Measurements from ENCODE around the gene SYNPO2. TPM values are rescaled to one million over a fixed set of nuclear protein-coding genes. Genes with fewer than 3 reads are reported as not detected.

The SYNPO2 gene
- total RNA-seq, 2 experiments from 2014 or later: 1.2 to 1.4 TPM

DNA sequence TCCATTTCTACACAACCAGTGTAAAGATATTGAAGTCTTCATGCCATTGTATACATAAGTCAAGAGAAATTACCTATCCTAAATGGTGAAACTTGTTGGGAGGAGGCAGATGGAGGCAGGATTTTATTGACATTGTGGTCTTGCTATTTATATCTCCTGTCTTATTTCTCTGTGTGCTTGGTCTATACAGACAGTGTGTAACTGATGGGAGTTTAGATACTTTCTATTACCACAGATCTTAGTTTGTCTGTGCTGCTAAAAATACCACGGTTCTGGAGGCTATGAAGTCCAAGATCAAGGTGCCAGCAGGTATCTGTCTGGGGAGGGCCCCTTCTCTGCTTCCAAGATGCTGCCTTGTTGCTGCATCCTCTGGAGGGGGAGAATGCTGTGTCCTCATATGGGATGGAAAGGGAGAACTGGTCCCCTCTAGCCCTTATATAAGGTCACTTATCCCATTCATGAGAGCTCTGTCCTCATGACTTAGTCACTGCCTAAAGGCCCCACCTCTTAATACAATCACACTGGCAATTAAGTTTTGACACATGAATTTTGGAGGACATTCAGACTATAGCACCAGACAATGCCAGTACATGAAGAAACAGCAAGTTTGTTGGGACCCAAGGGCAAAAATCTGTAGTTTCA is 62.4 kb downstream of the SYNPO2 start:
- Mint-ChIP-seq H3K36me3 (ENCODE audit: low read depth) (no peaks in the 10 kb centered on the region), H3K27ac (no peak overlapping the region), H3K9me3 (no peaks in the 10 kb centered on the region), H3K27me3 (no peaks in the 10 kb centered on the region), H3K4me3 (no peak overlapping the region), H3K4me1 (no peaks in the 10 kb centered on the region)
- ChIA-PET CTCF (interaction anchor here (1.1 kb wide), 1 partner anchor 14 kb away, joined by 4 read pairs; no protein-coding TSS in a partner anchor), POLR2A (no interaction called here)
- no peak for DNase-seq

DNA sequence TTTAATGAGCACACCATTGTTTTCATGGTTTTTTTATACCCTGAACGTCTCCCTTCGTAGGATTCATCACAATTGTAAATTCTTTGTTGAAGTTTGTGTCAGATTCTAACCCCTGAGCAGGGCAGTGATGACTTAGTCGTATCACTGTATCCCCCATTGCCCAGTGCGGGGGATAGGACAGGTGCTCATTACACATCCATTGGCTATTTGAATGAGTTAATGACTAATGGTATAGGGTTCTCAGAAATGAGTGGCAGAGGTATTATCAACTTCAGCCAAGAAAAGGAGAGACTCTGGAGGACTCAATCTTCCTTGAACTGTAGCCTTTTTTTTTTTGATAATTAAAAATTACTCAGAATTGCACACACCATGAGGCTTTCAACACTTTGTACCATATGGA is 64.6 kb downstream of the SYNPO2 start:
- no peak overlapping the region for H3K4me3 Mint-ChIP-seq
- no peaks in the 10 kb centered on the region for H3K4me1 Mint-ChIP-seq
- H3K9me3 Mint-ChIP-seq: no peaks in the 10 kb centered on the region
- no peaks in the 10 kb centered on the region for H3K27me3 Mint-ChIP-seq
- no peak for DNase-seq
- POLR2A ChIA-PET: no interaction called here
- no peak overlapping the region for H3K27ac Mint-ChIP-seq
- H3K36me3 Mint-ChIP-seq (ENCODE audit: low read depth): no peaks in the 10 kb centered on the region
- CTCF ChIA-PET: interaction anchor here (1.0 kb wide), 1 partner anchor 10 kb away, joined by 4 read pairs; no protein-coding TSS in a partner anchor

DNA sequence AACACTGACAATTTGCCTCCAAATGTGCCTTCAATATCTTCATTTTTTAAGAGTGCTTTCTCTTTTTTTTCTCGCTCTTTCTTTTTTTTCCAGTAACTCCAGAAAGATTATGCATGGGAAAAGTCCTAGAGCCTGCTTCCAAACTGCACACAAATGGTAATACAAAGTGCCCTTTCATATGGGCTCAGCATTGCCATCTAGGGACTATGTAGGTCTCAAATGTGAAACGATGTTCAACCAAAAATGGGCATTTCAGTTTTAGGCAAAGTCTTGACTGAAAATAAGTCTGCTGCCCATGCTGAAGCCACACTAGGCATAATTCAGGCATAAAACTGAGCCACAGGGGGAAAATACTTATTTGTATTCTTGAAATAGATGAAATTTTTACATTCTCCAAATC is 65.6 kb downstream of the SYNPO2 start:
- Mint-ChIP-seq H3K27ac (no peak overlapping the region), H3K27me3 (no peaks in the 10 kb centered on the region), H3K4me3 (no peak overlapping the region), H3K4me1 (no peaks in the 10 kb centered on the region), H3K9me3 (no peaks in the 10 kb centered on the region), H3K36me3 (ENCODE audit: low read depth) (no peaks in the 10 kb centered on the region)
- CTCF ChIA-PET: interaction anchor here (1.0 kb wide), 1 partner anchor 11 kb away, joined by 4 read pairs; no protein-coding TSS in a partner anchor
- DNase-seq: no peak
- POLR2A ChIA-PET: no interaction called here

DNA sequence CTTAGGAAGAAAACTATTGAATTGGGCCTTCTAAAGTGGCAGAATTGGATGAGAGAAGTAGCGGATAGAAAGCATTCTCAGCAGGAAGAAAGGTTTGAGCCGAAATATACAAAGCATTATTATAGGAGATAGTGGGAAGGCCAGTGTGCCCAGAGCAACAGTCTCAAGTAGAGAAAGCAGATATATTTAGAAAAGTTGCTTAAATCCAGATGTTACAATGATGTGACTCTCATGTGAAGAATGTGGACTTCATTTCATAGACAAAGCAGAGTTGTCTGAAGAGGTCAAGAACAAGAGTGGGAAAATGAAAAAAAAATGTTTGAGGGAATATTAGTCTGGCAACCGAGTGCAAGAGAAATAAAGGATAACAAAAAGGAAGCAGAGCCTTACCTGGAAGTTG is 66.9 kb downstream of the SYNPO2 start:
- no peak for DNase-seq
- H3K4me1 Mint-ChIP-seq: no peaks in the 10 kb centered on the region
- no peak overlapping the region for H3K27ac Mint-ChIP-seq
- no peaks in the 10 kb centered on the region for H3K36me3 Mint-ChIP-seq (ENCODE audit: low read depth)
- ChIA-PET POLR2A (no interaction called here), CTCF (no interaction called here)
- H3K4me3 Mint-ChIP-seq: no peak overlapping the region
- no peaks in the 10 kb centered on the region for H3K9me3 Mint-ChIP-seq
- no peaks in the 10 kb centered on the region for H3K27me3 Mint-ChIP-seq

DNA sequence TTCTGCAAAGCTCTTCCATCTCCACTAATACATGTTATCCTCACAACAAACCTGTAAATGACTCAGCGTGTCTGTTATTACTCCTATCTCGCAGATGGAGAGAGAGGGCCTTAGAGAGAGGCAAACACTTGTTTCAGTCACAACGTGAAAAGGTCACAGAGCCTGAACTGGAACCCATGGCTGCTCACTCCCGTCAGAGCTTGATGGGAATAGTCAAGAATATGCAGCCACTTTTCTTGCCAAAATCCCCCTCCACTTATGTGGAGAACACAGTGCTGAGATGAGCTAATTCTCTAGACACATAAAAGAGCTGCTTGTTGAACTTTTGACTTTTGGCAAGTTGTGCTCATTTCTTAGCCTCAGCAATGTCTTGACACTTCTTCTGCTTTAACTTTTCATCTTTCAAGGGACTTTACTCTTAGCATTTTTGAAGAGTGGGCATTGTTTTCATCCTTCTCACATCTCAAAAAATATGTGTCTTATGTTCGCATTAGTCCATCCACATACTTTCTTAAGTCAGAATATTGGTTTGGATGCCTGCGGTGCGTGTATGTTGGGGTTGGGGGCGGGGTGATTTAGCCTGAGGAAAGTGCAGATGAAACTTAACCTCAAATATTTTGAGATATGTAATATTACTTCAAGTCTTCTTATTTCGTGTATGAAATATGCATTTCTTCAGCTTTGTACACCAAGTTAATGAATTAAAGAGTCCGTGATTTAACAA is 69.2 kb downstream of the SYNPO2 start:
- Mint-ChIP-seq H3K4me3 (no peak overlapping the region), H3K27me3 (peaks cover 2% of the 10 kb centered on the region), H3K27ac (no peak overlapping the region), H3K4me1 (no peaks in the 10 kb centered on the region), H3K36me3 (ENCODE audit: low read depth) (no peaks in the 10 kb centered on the region), H3K9me3 (no peaks in the 10 kb centered on the region)
- POLR2A ChIA-PET: no interaction called here
- CTCF ChIA-PET: no interaction called here
- DNase-seq: no peak

DNA sequence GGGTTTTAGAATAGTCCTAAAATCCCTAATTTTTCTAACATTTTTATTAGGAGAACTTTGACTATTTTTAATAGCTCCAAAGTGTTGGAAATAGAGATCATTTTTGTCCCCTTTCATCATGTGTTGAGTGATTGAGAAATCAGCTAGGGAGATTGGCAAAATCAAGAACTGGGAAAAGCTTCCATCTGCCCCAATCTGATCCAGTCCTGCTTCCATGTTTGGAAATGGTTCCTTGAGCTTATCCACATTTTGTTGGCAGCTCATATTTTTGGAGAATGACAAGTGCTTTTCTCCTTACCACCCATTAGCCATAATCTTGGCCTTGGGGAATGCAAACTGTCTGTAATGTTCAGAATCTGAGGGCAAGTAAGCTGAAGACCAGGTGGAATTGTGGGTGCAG is 73.9 kb downstream of the SYNPO2 start:
- no peaks in the 10 kb centered on the region for H3K9me3 Mint-ChIP-seq
- no peaks in the 10 kb centered on the region for H3K36me3 Mint-ChIP-seq (ENCODE audit: low read depth)
- CTCF ChIA-PET: interaction anchor here (0.6 kb wide), 1 partner anchor 603 kb away, joined by 4 read pairs; no protein-coding TSS in a partner anchor
- no peak for DNase-seq
- POLR2A ChIA-PET: no interaction called here
- no peak overlapping the region for H3K27ac Mint-ChIP-seq
- no peaks in the 10 kb centered on the region for H3K4me1 Mint-ChIP-seq
- no peak overlapping the region for H3K4me3 Mint-ChIP-seq
- H3K27me3 Mint-ChIP-seq: peaks cover 2% of the 10 kb centered on the region

DNA sequence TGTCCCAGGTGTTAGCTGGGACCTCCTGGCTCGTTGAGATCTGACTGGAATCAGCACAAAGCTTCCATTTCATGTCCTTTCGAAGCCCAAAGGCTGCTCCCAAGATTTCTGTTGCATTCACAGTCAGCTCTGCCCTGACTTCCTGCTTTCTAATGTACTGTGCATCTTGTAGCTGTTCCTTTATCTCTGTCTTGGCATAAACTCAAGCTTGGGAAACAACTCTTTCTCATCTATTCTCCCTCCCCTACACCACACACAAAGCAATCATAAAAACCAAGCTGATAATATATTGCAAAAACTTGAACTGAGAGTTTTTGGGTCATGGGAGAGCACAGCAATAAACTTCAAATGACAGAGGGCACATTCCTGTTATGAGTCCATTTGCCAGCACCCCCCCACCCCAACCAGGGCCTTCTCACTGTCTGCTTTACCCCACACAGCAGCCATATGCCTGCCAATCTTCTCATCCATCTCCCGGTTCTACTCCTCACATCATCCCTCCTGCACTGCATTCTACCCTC is 76.3 kb downstream of the SYNPO2 start:
- POLR2A ChIA-PET: no interaction called here
- H3K36me3 Mint-ChIP-seq (ENCODE audit: low read depth): no peaks in the 10 kb centered on the region
- H3K9me3 Mint-ChIP-seq: no peaks in the 10 kb centered on the region
- no peak for DNase-seq
- peaks cover 2% of the 10 kb centered on the region for H3K27me3 Mint-ChIP-seq
- H3K27ac Mint-ChIP-seq: no peak overlapping the region
- H3K4me1 Mint-ChIP-seq: peaks cover 8% of the 10 kb centered on the region
- no peak overlapping the region for H3K4me3 Mint-ChIP-seq
- CTCF ChIA-PET: interaction anchor here (0.7 to 1.8 kb wide), 2 partner anchors 15 to 190 kb away, joined by 3 to 4 read pairs; no protein-coding TSS in a partner anchor

DNA sequence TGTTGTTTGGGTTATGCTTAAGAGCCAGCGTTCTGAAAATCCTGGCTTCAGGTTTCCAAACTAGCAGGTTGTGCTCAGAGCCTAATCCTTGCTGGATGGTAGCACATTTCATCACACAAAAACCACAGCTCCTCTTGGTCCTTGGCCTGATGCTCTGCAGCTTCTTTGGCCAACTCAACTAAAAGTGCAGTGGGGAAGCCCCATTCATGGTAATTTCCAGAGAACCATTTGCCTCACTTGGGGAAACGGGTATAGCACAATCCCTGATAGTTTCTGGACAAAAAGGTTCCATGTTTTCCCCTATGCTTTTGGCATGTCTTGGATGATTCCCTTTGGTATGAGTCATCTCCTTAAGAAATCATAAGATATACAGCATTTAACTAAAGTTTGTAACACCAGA is 78.7 kb downstream of the SYNPO2 start:
- Mint-ChIP-seq H3K27me3 (no peaks in the 10 kb centered on the region), H3K4me3 (no peak overlapping the region), H3K36me3 (ENCODE audit: low read depth) (no peaks in the 10 kb centered on the region), H3K27ac (no peak overlapping the region), H3K9me3 (no peaks in the 10 kb centered on the region), H3K4me1 (peaks cover 8% of the 10 kb centered on the region)
- DNase-seq: no peak
- CTCF ChIA-PET: interaction anchor here (1.1 to 1.2 kb wide), 2 partner anchors 10 to 14 kb away, joined by 3 to 9 read pairs; no protein-coding TSS in a partner anchor
- POLR2A ChIA-PET: no interaction called here

DNA sequence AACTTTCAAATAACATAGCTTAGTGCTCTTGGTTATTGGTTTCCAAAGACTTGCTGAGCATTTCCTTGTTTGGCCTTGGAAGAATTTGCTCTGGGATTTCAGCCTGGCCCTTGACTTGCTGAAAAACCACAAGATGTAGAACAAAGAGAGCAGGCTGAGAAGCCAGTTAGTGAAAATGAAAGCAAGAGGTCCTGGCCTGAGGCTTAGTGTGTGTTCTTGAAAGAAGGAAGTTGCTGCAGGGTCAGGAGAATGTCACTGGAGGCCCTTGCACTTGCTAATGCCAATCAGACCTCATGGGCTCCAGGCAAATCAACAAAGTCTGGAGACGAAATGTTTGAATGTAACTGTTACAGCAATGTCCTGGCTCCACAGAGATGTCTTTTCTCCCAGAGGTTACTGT is 79.4 kb downstream of the SYNPO2 start:
- CTCF ChIA-PET: interaction anchor here (1.2 kb wide), 1 partner anchor 9 kb away, joined by 9 read pairs; no protein-coding TSS in a partner anchor
- Mint-ChIP-seq H3K9me3 (no peaks in the 10 kb centered on the region), H3K36me3 (ENCODE audit: low read depth) (no peaks in the 10 kb centered on the region), H3K27ac (peak overlapping the region; percentile 65), H3K4me3 (no peak overlapping the region), H3K4me1 (peaks cover 8% of the 10 kb centered on the region), H3K27me3 (no peaks in the 10 kb centered on the region)
- POLR2A ChIA-PET: no interaction called here
- DNase-seq: peak; percentile 44

DNA sequence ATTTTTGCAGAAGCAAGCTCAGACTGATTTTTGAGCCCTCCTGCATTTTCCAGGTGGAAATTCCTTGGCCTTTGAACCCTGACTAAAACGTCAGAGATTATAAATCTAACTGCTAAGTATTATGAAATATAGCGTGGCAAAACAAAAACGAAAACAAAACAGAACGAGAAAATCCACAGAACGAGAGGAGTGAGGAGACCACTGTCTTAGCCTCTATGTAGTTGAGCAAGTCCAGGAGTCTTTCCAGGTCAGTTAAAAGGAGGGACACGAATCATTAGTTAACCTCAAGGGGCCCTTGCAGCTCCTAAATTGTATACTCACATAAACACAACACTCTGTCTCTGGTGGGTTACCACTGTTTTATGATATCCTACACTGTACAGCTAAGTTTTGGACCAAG is 80.2 kb downstream of the SYNPO2 start:
- H3K4me3 Mint-ChIP-seq: no peak overlapping the region
- CTCF ChIA-PET: interaction anchor here (1.2 kb wide), 1 partner anchor 8 kb away, joined by 9 read pairs; no protein-coding TSS in a partner anchor
- no peak overlapping the region for H3K27ac Mint-ChIP-seq

DNA sequence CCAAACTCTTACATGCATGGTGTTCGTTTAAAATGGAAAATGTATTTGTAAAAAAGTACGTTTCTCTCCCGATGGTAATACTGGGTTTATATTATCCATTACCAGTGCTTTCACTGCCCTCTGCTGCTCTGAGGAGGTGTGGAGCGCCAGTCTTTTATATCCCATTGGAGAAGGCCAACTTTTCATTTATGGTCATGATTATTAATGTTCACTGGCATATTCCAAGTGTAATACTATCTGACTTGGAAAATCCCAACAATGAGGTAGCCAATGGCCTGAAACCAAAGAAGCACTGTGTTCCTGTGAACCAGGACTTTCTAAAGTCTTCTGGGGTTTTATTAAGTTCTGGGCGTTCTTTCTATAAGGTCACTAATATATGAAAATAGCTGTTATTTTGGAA is 80.7 kb downstream of the SYNPO2 start:
- H3K9me3 Mint-ChIP-seq: no peaks in the 10 kb centered on the region
- H3K36me3 Mint-ChIP-seq (ENCODE audit: low read depth): no peaks in the 10 kb centered on the region
- no peaks in the 10 kb centered on the region for H3K27me3 Mint-ChIP-seq
- H3K4me3 Mint-ChIP-seq: no peak overlapping the region
- ChIA-PET POLR2A (no interaction called here), CTCF (interaction anchor here (0.7 kb wide), 1 partner anchor 295 kb away, joined by 3 read pairs; no protein-coding TSS in a partner anchor)
- no peak overlapping the region for H3K27ac Mint-ChIP-seq
- no peak for DNase-seq
- peaks cover 8% of the 10 kb centered on the region for H3K4me1 Mint-ChIP-seq

More for the DNA sequence above, 80.2 kb downstream of the SYNPO2 start:
- H3K9me3 Mint-ChIP-seq: no peaks in the 10 kb centered on the region
- peaks cover 8% of the 10 kb centered on the region for H3K4me1 Mint-ChIP-seq
- POLR2A ChIA-PET: no interaction called here
- H3K27me3 Mint-ChIP-seq: no peaks in the 10 kb centered on the region
- no peaks in the 10 kb centered on the region for H3K36me3 Mint-ChIP-seq (ENCODE audit: low read depth)
- no peak for DNase-seq

DNA sequence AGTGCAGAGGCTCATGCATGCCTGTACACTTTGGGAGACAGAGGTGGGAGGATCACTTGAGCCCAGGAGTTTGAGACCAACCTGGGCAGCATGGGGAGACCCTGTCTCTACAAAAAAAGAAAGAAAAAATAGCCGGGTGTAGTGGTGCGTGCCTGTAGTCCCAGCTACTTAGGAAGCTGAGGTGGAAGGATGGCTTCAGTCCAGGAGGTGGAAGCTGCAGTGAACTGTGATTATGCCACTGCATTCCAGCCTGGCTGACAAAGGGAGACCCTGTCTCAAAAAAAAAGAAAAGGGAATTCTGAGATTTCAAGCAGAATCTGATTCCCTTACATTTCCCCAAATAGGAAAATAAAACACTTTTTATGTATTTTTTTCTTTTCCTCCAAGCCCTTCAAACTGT is 83.5 kb downstream of the SYNPO2 start:
- H3K27me3 Mint-ChIP-seq: no peaks in the 10 kb centered on the region
- peaks cover 8% of the 10 kb centered on the region for H3K4me1 Mint-ChIP-seq
- no peak overlapping the region for H3K4me3 Mint-ChIP-seq
- H3K27ac Mint-ChIP-seq: no peak overlapping the region
- ChIA-PET POLR2A (interaction anchor here (0.7 kb wide), 1 partner anchor 315 kb away, joined by 3 read pairs; no protein-coding TSS in a partner anchor), CTCF (no interaction called here)
- no peaks in the 10 kb centered on the region for H3K9me3 Mint-ChIP-seq
- DNase-seq: no peak
- H3K36me3 Mint-ChIP-seq (ENCODE audit: low read depth): no peaks in the 10 kb centered on the region

DNA sequence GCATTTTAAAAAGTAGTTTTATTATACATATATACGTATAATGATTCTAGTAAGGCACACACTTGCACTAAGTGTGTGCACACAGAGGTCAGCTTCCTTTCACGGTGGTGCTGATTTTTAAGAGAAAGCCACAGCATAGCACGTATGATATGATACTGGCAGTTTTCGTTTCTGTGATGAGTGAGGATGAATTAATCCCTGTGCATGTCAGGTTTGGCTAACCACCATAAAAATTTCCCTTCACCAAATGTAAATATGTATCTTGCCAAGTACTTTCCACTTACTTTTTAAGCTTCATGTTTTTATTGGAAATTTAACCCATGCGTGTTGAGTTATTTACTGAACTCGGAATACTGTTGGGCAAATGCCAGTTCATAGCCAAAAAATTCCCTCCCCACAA is 84.6 kb downstream of the SYNPO2 start:
- ChIA-PET CTCF (interaction anchor here (1.1 kb wide), 1 partner anchor 10 kb away, joined by 5 read pairs; no protein-coding TSS in a partner anchor), POLR2A (no interaction called here)
- Mint-ChIP-seq H3K36me3 (ENCODE audit: low read depth) (no peaks in the 10 kb centered on the region), H3K4me1 (peaks cover 2% of the 10 kb centered on the region), H3K27me3 (no peaks in the 10 kb centered on the region), H3K9me3 (no peaks in the 10 kb centered on the region), H3K4me3 (no peak overlapping the region), H3K27ac (no peak overlapping the region)
- DNase-seq: no peak
